Fibroblast of lung (primary cell): ENCODE measurements around the gene PPP1R11. TPM values are rescaled to one million over a fixed set of nuclear protein-coding genes. Genes with fewer than 3 reads are reported as not detected.

Experiments
- DNase-seq, 2 donors: peaks; one replicate each; pipeline versions ENCODE4 v3.0.0 to v3.0.0-alpha.2; 2010; ENCODE audit warnings: low read depth in 2 of 2
- H2AFZ ChIP-seq: 2 replicates; pipeline ENCODE4 v1.5.1; 2012; ENCODE audit warnings: low read length, control low read depth, inconsistent platforms
- H3K27ac ChIP-seq: 2 replicates; pipeline ENCODE4 v1.5.1; 2011; ENCODE audit warnings: low read length, control low read depth; ENCODE audit not compliant: insufficient read depth
- H3K27me3 ChIP-seq: 2 replicates; pipeline ENCODE4 v1.5.1; 2011; ENCODE audit warnings: mild to moderate bottlenecking, low read length; ENCODE audit not compliant: control insufficient read depth, insufficient read depth
- H3K36me3 ChIP-seq: 2 replicates; pipeline ENCODE4 v1.5.1; 2011; ENCODE audit warnings: low read length; ENCODE audit not compliant: control insufficient read depth, insufficient read depth
- H3K4me1 ChIP-seq: 2 replicates; pipeline ENCODE4 v1.5.1; 2011; ENCODE audit warnings: low read length; ENCODE audit not compliant: control insufficient read depth, insufficient read depth; ENCODE audit errors: extremely low read depth
- H3K4me2 ChIP-seq: 2 replicates; pipeline ENCODE4 v1.5.1; 2011; ENCODE audit warnings: low read length, control low read depth; ENCODE audit not compliant: insufficient read depth; ENCODE audit errors: extremely low read depth
- H3K4me3 ChIP-seq, 4 experiments: fragments of 200-600 bp in 1 of 4; sonication (generic) in 1 of 4; replicated peaks in 1 of 4; 2 replicates each; pipeline ENCODE4 v1.5.1; 2011 to 2016; ENCODE audit warnings: low read length in 4 of 4, low read depth in 3 of 4, mild to moderate bottlenecking in 3 of 4, control low read depth in 2 of 4, inconsistent platforms in 1 of 4, mixed read lengths in 1 of 4; ENCODE audit not compliant: insufficient read depth in 1 of 4; ENCODE audit errors: control extremely low read depth in 1 of 4
- H3K79me2 ChIP-seq: 2 replicates; pipeline ENCODE4 v1.5.1; 2012; ENCODE audit warnings: mild to moderate bottlenecking, low read length, inconsistent platforms; ENCODE audit not compliant: control insufficient read depth, insufficient read depth
- H3K9ac ChIP-seq: 2 replicates; pipeline ENCODE4 v1.5.1; 2011; ENCODE audit warnings: mild to moderate bottlenecking, low read length, control low read depth; ENCODE audit not compliant: insufficient read depth
- H3K9me3 ChIP-seq: 2 replicates; pipeline ENCODE4 v1.5.1; 2012; ENCODE audit warnings: low read depth, low read length; ENCODE audit not compliant: control insufficient read depth, insufficient read depth
- H4K20me1 ChIP-seq: 2 replicates; pipeline ENCODE4 v1.5.1; 2011; ENCODE audit warnings: low read length; ENCODE audit not compliant: control insufficient read depth, insufficient read depth; ENCODE audit errors: extremely low read depth
- CTCF ChIP-seq, 2 donors: IDR thresholded peaks in 1 of 2; conservative IDR thresholded peaks in 1 of 2; 1 replicate in 1 of 2; 2 replicates in 1 of 2; pipeline ENCODE4 v1.5.1; 2011 to 2012; ENCODE audit warnings: low read length in 2 of 2, control low read depth in 1 of 2, inconsistent platforms in 1 of 2, low read depth in 1 of 2, mild to moderate bottlenecking in 1 of 2
- EZH2 ChIP-seq: IDR thresholded peaks from 2 replicates; pipeline ENCODE4 v1.5.1; 2012; ENCODE audit warnings: low read length, control low read depth, mild to moderate bottlenecking; ENCODE audit errors: missing control alignments
- polyA minus RNA-seq: library from RNA; depleted of rRNA, polyadenylated mRNA; stranded (reverse); fragments of >200 nt; gene quantifications from 2 replicates; pipeline ENCODE4 v1.2.3, GENCODE V29; 2011; ENCODE audit warnings: low replicate concordance
- polyA plus RNA-seq, 2 donors: library from polyadenylated mRNA; depleted of rRNA in 1 of 2; stranded (reverse) in 1 of 2; unstranded in 1 of 2; fragments of >200 nt; gene quantifications; 2 replicates each; pipeline ENCODE4 v1.2.1, GENCODE V29; 2011 to 2012; ENCODE audit warnings: missing spikeins in 1 of 2
- total RNA-seq: library from RNA; depleted of rRNA; stranded (reverse); fragments of >200 nt; gene quantifications from 2 replicates; pipeline ENCODE4 v1.2.1, GENCODE V29; 2014

Gene PPP1R11
- 13.9 and 16.8 TPM in 2 replicates for total RNA-seq
- 52.4 and 53.6 TPM in 2 replicates for polyA plus RNA-seq
- polyA plus RNA-seq (2012), result 44.8 and 45.8 TPM in 2 replicates
- polyA minus RNA-seq, result 48.6 and 56.9 TPM in 2 replicates

- H3K9ac ChIP-seq, result peak within 1 kb of the TSS; percentile 90
- peak within 1 kb of the TSS; percentile 90 for H2AFZ ChIP-seq
- peaks cover 24% of the 10 kb centered on the region for H3K79me2 ChIP-seq
- H3K4me3 ChIP-seq, result peak within 1 kb of the TSS; percentile 59 to 95 (median 90)
- H3K4me2 ChIP-seq, result peak within 1 kb of the TSS; percentile 98
- TF ChIP-seq CTCF (conservative IDR thresholded peaks at IDR 0.05 in 1 of 2, IDR thresholded peaks at IDR 0.05 in 1 of 2; ENCODE audit: low read depth in 1 of 2, low read length in 2 of 2), result no peak
- TF ChIP-seq EZH2, result no peak
- peak; percentile 99 for DNase-seq
- peaks cover 8% of the 10 kb centered on the region for H3K27me3 ChIP-seq
- peak within 1 kb of the TSS; percentile 99 for H3K27ac ChIP-seq
- no peaks in the 10 kb centered on the region for H3K9me3 ChIP-seq
- H3K4me1 ChIP-seq, result peaks cover 8% of the 10 kb centered on the region
- H4K20me1 ChIP-seq, result no peaks in the 10 kb centered on the region
- H3K36me3 ChIP-seq, result no peaks in the 10 kb centered on the region
These were observed at the start of gene PPP1R11 for GRCh38 chr6:30066577-30067459. Gene PPP1R11, plus strand, starts transcription at chr6:30067198. Its CDS starts 213 bp downstream, at chr6:30067411.

GRCh38 chr6:30019819-30020218 is 47.2 kb upstream of the PPP1R11 start:
- Histone ChIP-seq H2AFZ (no peak overlapping the region), H3K4me1 (no peaks in the 10 kb centered on the region), H3K9ac (no peak overlapping the region), H3K27me3 (no peaks in the 10 kb centered on the region), H3K9me3 (no peaks in the 10 kb centered on the region), H3K27ac (no peak overlapping the region), H3K4me3 (no peak overlapping the region), H3K79me2 (no peaks in the 10 kb centered on the region), H3K4me2 (no peak overlapping the region), H4K20me1 (no peaks in the 10 kb centered on the region), H3K36me3 (no peaks in the 10 kb centered on the region)
- DNase-seq, result no peak
- no peak for TF ChIP-seq CTCF (conservative IDR thresholded peaks at IDR 0.05 in 1 of 2, IDR thresholded peaks at IDR 0.05 in 1 of 2; ENCODE audit: low read depth in 1 of 2, low read length in 2 of 2)
- TF ChIP-seq EZH2, result no peak

- Histone ChIP-seq H3K4me2 (no peak overlapping the region), H3K4me1 (no peaks in the 10 kb centered on the region), H3K9me3 (no peaks in the 10 kb centered on the region), H4K20me1 (no peaks in the 10 kb centered on the region), H3K36me3 (no peaks in the 10 kb centered on the region), H3K4me3 (no peak overlapping the region), H3K79me2 (no peaks in the 10 kb centered on the region), H3K27me3 (no peaks in the 10 kb centered on the region), H3K9ac (no peak overlapping the region), H3K27ac (no peak overlapping the region), H2AFZ (no peak overlapping the region)
- DNase-seq, result no peak
- TF ChIP-seq CTCF (conservative IDR thresholded peaks at IDR 0.05 in 1 of 2, IDR thresholded peaks at IDR 0.05 in 1 of 2; ENCODE audit: low read depth in 1 of 2, low read length in 2 of 2) (no peak), EZH2 (no peak)
These were observed 46.4 kb upstream of the PPP1R11 start for GRCh38 chr6:30020626-30021025.
